HCT116 (cell line): ENCODE results near the gene PGD. TPM values are rescaled to one million over a fixed set of nuclear protein-coding genes. Genes with fewer than 3 reads are reported as not detected.
A peak's percentile ranks its signal among the peaks of the same experiment; 100 is the strongest.

Source experiments
- ATAC-seq: fragments of 200-7000 bp; cut with Tn5 transposase; 2 replicates; pipeline ENCODE4 v1.9.1; 2020; ENCODE audit warnings: mild to moderate bottlenecking, moderate library complexity
- BruUV-seq: library from RNA; stranded (reverse); fragments of 400-500 nt; replicated peaks from 2 replicates; lab custom pipeline; 2021; lab: Mats Ljungman, UMichigan
- CTCF ChIA-PET: fragments of 300-600 bp; sonication (Branson Sonifier 250); formaldehyde crosslinking; loops from one replicate; lab custom pipeline; 2021; ENCODE audit warnings: antibody characterized with exemption; lab: Charles Lee
- POLR2A ChIA-PET: fragments of 300-600, 350-600 bp; sonication (Branson Sonifier 250); formaldehyde crosslinking; loops from one replicate; lab custom pipeline; 2021; ENCODE audit warnings: antibody characterized with exemption; lab: Charles Lee
- RAD21 ChIA-PET, 2 experiments: fragments of 300-600 bp; sonication (Branson Sonifier 250); formaldehyde crosslinking; loops; one replicate each; lab custom pipeline; 2023; ENCODE audit warnings: low total read pairs in 2 of 2; ENCODE audit not compliant: uncharacterized antibody in 2 of 2, unreplicated experiment in 2 of 2, low non-redundant PET in 1 of 2; lab: Charles Lee
- DNase-seq: peaks from one replicate; pipeline ENCODE4 v3.0.0-alpha.2; 2010; ENCODE audit warnings: low read depth, low spot score
- H2AFZ ChIP-seq: fragments of 200-600 bp; shearing (Covaris generic), sonication (generic); 2 replicates; pipeline ENCODE4 v1.6.1; 2017; ENCODE audit warnings: low read depth, mixed run types, mixed read lengths, antibody characterized with exemption, low read length; ENCODE audit not compliant: poor library complexity, severe bottlenecking
- H3K27ac ChIP-seq: 2 replicates; pipeline ENCODE4 v1.5.1; 2012; ENCODE audit warnings: low read depth, low read length
- H3K27me3 ChIP-seq: fragments of 200-600 bp; sonication (generic); 2 replicates; pipeline ENCODE4 v1.6.1; 2016; ENCODE audit warnings: mixed run types, low read length, mixed read lengths; ENCODE audit not compliant: insufficient read depth
- H3K36me3 ChIP-seq, 2 experiments: fragments of 200-500 bp in 1 of 2; fragments of 200-600 bp in 1 of 2; sonication (Bioruptor generic) in 1 of 2; sonication (generic) in 1 of 2; 2 replicates each; pipeline versions ENCODE4 v1.5.1 to v1.6.1; 2014 to 2016; ENCODE audit warnings: low read length in 2 of 2, inconsistent platforms in 1 of 2, mixed read lengths in 1 of 2, mixed run types in 1 of 2; ENCODE audit not compliant: insufficient read depth in 2 of 2, control insufficient read depth in 1 of 2
- H3K4me1 ChIP-seq, 2 experiments: fragments of 200-600 bp in 1 of 2; sonication (generic) in 1 of 2; 2 replicates each; pipeline versions ENCODE4 v1.5.1 to v1.6.1; 2012 to 2017; ENCODE audit warnings: low read length in 2 of 2, inconsistent platforms in 1 of 2, mild to moderate bottlenecking in 1 of 2, mixed read lengths in 1 of 2, mixed run types in 1 of 2, moderate library complexity in 1 of 2; ENCODE audit not compliant: insufficient read depth in 2 of 2, control insufficient read depth in 1 of 2
- H3K4me2 ChIP-seq: fragments of 200-600 bp; sonication (generic); 2 replicates; pipeline ENCODE4 v1.6.1; 2017; ENCODE audit warnings: mixed run types, low read length, mixed read lengths
- H3K4me3 ChIP-seq, 2 experiments: fragments of 200-600 bp in 1 of 2; sonication (generic) in 1 of 2; replicated peaks in 1 of 2; 2 replicates each; pipeline ENCODE4 v1.5.1; 2011 to 2016; ENCODE audit warnings: low read length in 2 of 2, control low read depth in 1 of 2, low read depth in 1 of 2, mild to moderate bottlenecking in 1 of 2, mixed read lengths in 1 of 2, mixed run types in 1 of 2
- H3K79me2 ChIP-seq: fragments of 200-600 bp; sonication (generic); 2 replicates; pipeline ENCODE4 v1.6.1; 2017; ENCODE audit warnings: mild to moderate bottlenecking, mixed run types, low read length, moderate library complexity, mixed read lengths; ENCODE audit not compliant: insufficient read depth
- H3K9ac ChIP-seq: fragments of 200-600 bp; sonication (generic); 2 replicates; pipeline ENCODE4 v1.6.1; 2016; ENCODE audit warnings: low read length, mixed read lengths
- H3K9me2 ChIP-seq: fragments of 200-600 bp; sonication (generic), shearing (Covaris generic); 2 replicates; pipeline ENCODE4 v1.6.1; 2017; ENCODE audit warnings: mixed run types, mild to moderate bottlenecking, moderate library complexity; ENCODE audit not compliant: insufficient read depth
- H3K9me3 ChIP-seq, 2 experiments: fragments of 200-500 bp in 1 of 2; fragments of 200-600 bp in 1 of 2; sonication (Bioruptor generic) in 1 of 2; sonication (generic) in 1 of 2; 2 replicates each; pipeline ENCODE4 v1.6.1; 2014 to 2017; ENCODE audit warnings: low read length in 2 of 2, mixed read lengths in 2 of 2, inconsistent platforms in 1 of 2, low read depth in 1 of 2, mild to moderate bottlenecking in 1 of 2, mixed run types in 1 of 2, moderate library complexity in 1 of 2; ENCODE audit not compliant: control insufficient read depth in 1 of 2, insufficient read depth in 1 of 2
- H4K20me1 ChIP-seq: fragments of 200-600 bp; sonication (generic), shearing (Covaris generic); 2 replicates; pipeline ENCODE4 v1.6.1; 2017; ENCODE audit warnings: mixed run types, mild to moderate bottlenecking, moderate library complexity; ENCODE audit not compliant: insufficient read depth
- ATF3 ChIP-seq: IDR thresholded peaks from 2 replicates; pipeline ENCODE4 v1.6.1; 2012
- CEBPB ChIP-seq: IDR thresholded peaks from 2 replicates; pipeline ENCODE4 v1.6.1; 2012; ENCODE audit warnings: low read depth
- CTCF ChIP-seq, 3 experiments: fragments of 200-600 bp in 1 of 3; sonication (generic) in 1 of 3; IDR thresholded peaks in 2 of 3; conservative IDR thresholded peaks in 1 of 3; 2 replicates each; pipeline ENCODE4 v1.5.1; 2012 to 2017; ENCODE audit warnings: low read depth in 2 of 3, low read length in 2 of 3, antibody characterized with exemption in 1 of 3, borderline replicate concordance in 1 of 3, control low read depth in 1 of 3, mild to moderate bottlenecking in 1 of 3, mixed read lengths in 1 of 3, mixed run types in 1 of 3, moderate library complexity in 1 of 3; ENCODE audit not compliant: insufficient read depth in 1 of 3
- EZH2 ChIP-seq: fragments of 200-600 bp; sonication (generic); IDR thresholded peaks from 2 replicates; pipeline ENCODE4 v1.6.1; 2017; ENCODE audit warnings: antibody characterized with exemption, mixed run types
- POLR2AphosphoS5 ChIP-seq: IDR thresholded peaks from 2 replicates; pipeline ENCODE4 v1.6.1; 2011; ENCODE audit warnings: mild to moderate bottlenecking, low read depth, low read length, moderate library complexity
- SIN3A ChIP-seq: IDR thresholded peaks from 2 replicates; pipeline ENCODE4 v1.6.1; 2012; ENCODE audit warnings: low read depth
- intact Hi-C: fragments of 100-400 bp; cut with micrococcal nuclease; formaldehyde crosslinking; loops from 2 replicates; pipeline ENCODE4 v1.10.0; 2022
- total RNA-seq: library from RNA; stranded (reverse); gene quantifications from one replicate; pipeline ENCODE4 v1.2.1, GENCODE V29; 2021; ENCODE audit not compliant: unreplicated experiment

Gene PGD
- total RNA-seq, 1 experiment from 2014 or later = 144 TPM

GRCh38 chr1:10451287-10451686, 52.4 kb downstream of the PGD start:
- CTCF ChIA-PET = interaction anchor here (0.6 kb wide), 1 partner anchor 109 kb away, joined by 3 read pairs; no protein-coding TSS in a partner anchor
- POLR2A ChIA-PET = interaction anchor here (1.3 kb wide), 1 partner anchor 21 kb away, joined by 3 read pairs; the partner anchor contains the start of gene CENPS
- BruUV-seq = TSS peak; percentile 10

More at GRCh38 chr1:10451287-10451686, 52.4 kb downstream of the PGD start:
- Histone ChIP-seq H3K4me2 (no peak overlapping the region), H3K36me3 (no peaks in the 10 kb centered on the region), H3K9me3 (peaks cover 0 to 4% of the 10 kb centered on the region in 2 experiments; a peak in 1 of 4 replicates), H4K20me1 (no peaks in the 10 kb centered on the region), H3K27ac (no peak overlapping the region), H3K27me3 (no peaks in the 10 kb centered on the region), H3K9ac (no peak overlapping the region), H3K4me3 (no peak overlapping the region), H3K4me1 (no peaks in the 10 kb centered on the region), H3K79me2 (no peaks in the 10 kb centered on the region), H2AFZ (no peak overlapping the region), H3K9me2 (no peaks in the 10 kb centered on the region)
- ATAC-seq (no peak), DNase-seq (no peak)
- RAD21 ChIA-PET = no interaction called here
- intact Hi-C loops = no loop called here
- no peak for TF ChIP-seq SIN3A
- no peak for TF ChIP-seq EZH2
- no peak for TF ChIP-seq ATF3
- no peak for TF ChIP-seq POLR2AphosphoS5
- TF ChIP-seq CEBPB = no peak
- TF ChIP-seq CTCF (IDR thresholded peaks at IDR 0.05 in 2 of 3, conservative IDR thresholded peaks at IDR 0.05 in 1 of 3; ENCODE audit: borderline replicate concordance in 1 of 3, insufficient read depth in 1 of 3, low read depth in 2 of 3, low read length in 2 of 3) = no peak
